ENCODE data around the gene KCMF1. TPM values are rescaled to one million over a fixed set of nuclear protein-coding genes. Genes with fewer than 3 reads are reported as not detected.
A peak's percentile ranks its signal among the peaks of the same experiment; 100 is the strongest.

KCMF1 gene
- total RNA-seq, 1 donor from 2014 or later, result 105 TPM

- no peak overlapping the region for H3K4me2 ChIP-seq (ENCODE audit: low read length)
- H3K9me3 Mint-ChIP-seq (ENCODE audit: unreplicated experiment), result peaks cover 4% of the 10 kb centered on the region
- no peak for TF ChIP-seq CTCF (IDR thresholded peaks at IDR 0.05; ENCODE audit: insufficient read depth, low read depth, low read length)
- no peak for TF ChIP-seq EZH2 (IDR thresholded peaks at IDR 0.05; ENCODE audit: insufficient read depth, low read length)
- H3K27me3 Mint-ChIP-seq (ENCODE audit: low read depth, unreplicated experiment), result no peaks in the 10 kb centered on the region
- no peaks in the 10 kb centered on the region for H3K4me1 ChIP-seq (ENCODE audit: insufficient read depth, low read length)
- FAIRE-seq (peak; percentile 41), DNase-seq (ENCODE audit: low read depth) (no peak)
- H3K9me3 ChIP-seq (ENCODE audit: insufficient read depth, low read depth, low read length), result no peaks in the 10 kb centered on the region
- H2AFZ ChIP-seq (ENCODE audit: low read depth, low read length), result no peak overlapping the region
- no peak overlapping the region for H3K9ac ChIP-seq (ENCODE audit: low read length)
- H3K27ac ChIP-seq (ENCODE audit: low read depth, low read length), result no peak overlapping the region
- H3K4me1 Mint-ChIP-seq (ENCODE audit: low read depth, unreplicated experiment), result peaks cover 41% of the 10 kb centered on the region
- H3K27ac Mint-ChIP-seq (ENCODE audit: unreplicated experiment), result no peak overlapping the region
- peaks cover 17% of the 10 kb centered on the region for H3K36me3 Mint-ChIP-seq (ENCODE audit: low read depth, unreplicated experiment)
- H3K4me3 Mint-ChIP-seq (ENCODE audit: unreplicated experiment), result no peak overlapping the region
- peaks cover 90% of the 10 kb centered on the region for H3K79me2 ChIP-seq (ENCODE audit: insufficient read depth, low read length)
- H3K36me3 ChIP-seq (ENCODE audit: insufficient read depth, low read length), result no peaks in the 10 kb centered on the region
- no peak overlapping the region for H3K4me3 ChIP-seq (ENCODE audit: insufficient read depth, low read depth, low read length)
- no peaks in the 10 kb centered on the region for H3K27me3 ChIP-seq (ENCODE audit: insufficient read depth, low read length)
- H4K20me1 ChIP-seq (ENCODE audit: insufficient read depth, low read length), result peaks cover 93% of the 10 kb centered on the region
Measured at GRCh38 chr2:85011098-85011497, 40.1 kb downstream of the KCMF1 start.

GRCh38 chr2:85011747-85012146 lies 40.8 kb downstream of the KCMF1 start:
- Histone ChIP-seq H3K4me3 (ENCODE audit: insufficient read depth, low read depth, low read length) (no peak overlapping the region), H3K9me3 (ENCODE audit: insufficient read depth, low read depth, low read length) (no peaks in the 10 kb centered on the region), H3K27me3 (ENCODE audit: insufficient read depth, low read length) (no peaks in the 10 kb centered on the region), H2AFZ (ENCODE audit: low read depth, low read length) (no peak overlapping the region), H3K36me3 (ENCODE audit: insufficient read depth, low read length) (no peaks in the 10 kb centered on the region), H3K79me2 (ENCODE audit: insufficient read depth, low read length) (peaks cover 92% of the 10 kb centered on the region), H4K20me1 (ENCODE audit: insufficient read depth, low read length) (peaks cover 88% of the 10 kb centered on the region), H3K4me2 (ENCODE audit: low read length) (no peak overlapping the region), H3K9ac (ENCODE audit: low read length) (no peak overlapping the region), H3K27ac (ENCODE audit: low read depth, low read length) (no peak overlapping the region), H3K4me1 (ENCODE audit: insufficient read depth, low read length) (no peaks in the 10 kb centered on the region)
- TF ChIP-seq EZH2 (IDR thresholded peaks at IDR 0.05; ENCODE audit: insufficient read depth, low read length) (no peak), CTCF (IDR thresholded peaks at IDR 0.05; ENCODE audit: insufficient read depth, low read depth, low read length) (no peak)
- peaks cover 4% of the 10 kb centered on the region for H3K9me3 Mint-ChIP-seq (ENCODE audit: unreplicated experiment)
- no peak overlapping the region for H3K4me3 Mint-ChIP-seq (ENCODE audit: unreplicated experiment)
- peaks cover 17% of the 10 kb centered on the region for H3K36me3 Mint-ChIP-seq (ENCODE audit: low read depth, unreplicated experiment)
- FAIRE-seq, result no peak
- no peak for DNase-seq (ENCODE audit: low read depth)
- H3K27me3 Mint-ChIP-seq (ENCODE audit: low read depth, unreplicated experiment), result no peaks in the 10 kb centered on the region
- peaks cover 44% of the 10 kb centered on the region for H3K4me1 Mint-ChIP-seq (ENCODE audit: low read depth, unreplicated experiment)
- H3K27ac Mint-ChIP-seq (ENCODE audit: unreplicated experiment), result no peak overlapping the region

GRCh38 chr2:85012431-85012830 lies 41.5 kb downstream of the KCMF1 start:
- Histone ChIP-seq H4K20me1 (ENCODE audit: insufficient read depth, low read length) (peaks cover 87% of the 10 kb centered on the region), H3K27me3 (ENCODE audit: insufficient read depth, low read length) (no peaks in the 10 kb centered on the region), H3K4me2 (ENCODE audit: low read length) (no peak overlapping the region), H3K9ac (ENCODE audit: low read length) (no peak overlapping the region), H2AFZ (ENCODE audit: low read depth, low read length) (no peak overlapping the region), H3K36me3 (ENCODE audit: insufficient read depth, low read length) (no peaks in the 10 kb centered on the region), H3K4me3 (ENCODE audit: insufficient read depth, low read depth, low read length) (no peak overlapping the region), H3K9me3 (ENCODE audit: insufficient read depth, low read depth, low read length) (no peaks in the 10 kb centered on the region), H3K79me2 (ENCODE audit: insufficient read depth, low read length) (peaks cover 90% of the 10 kb centered on the region), H3K27ac (ENCODE audit: low read depth, low read length) (no peak overlapping the region), H3K4me1 (ENCODE audit: insufficient read depth, low read length) (no peaks in the 10 kb centered on the region)
- Mint-ChIP-seq H3K27ac (ENCODE audit: unreplicated experiment) (no peak overlapping the region), H3K36me3 (ENCODE audit: low read depth, unreplicated experiment) (peaks cover 13% of the 10 kb centered on the region), H3K27me3 (ENCODE audit: low read depth, unreplicated experiment) (no peaks in the 10 kb centered on the region), H3K4me1 (ENCODE audit: low read depth, unreplicated experiment) (peaks cover 46% of the 10 kb centered on the region), H3K9me3 (ENCODE audit: unreplicated experiment) (peaks cover 4% of the 10 kb centered on the region), H3K4me3 (ENCODE audit: unreplicated experiment) (no peak overlapping the region)
- FAIRE-seq (no peak), DNase-seq (ENCODE audit: low read depth) (no peak)
- no peak for TF ChIP-seq EZH2 (IDR thresholded peaks at IDR 0.05; ENCODE audit: insufficient read depth, low read length)
- no peak for TF ChIP-seq CTCF (IDR thresholded peaks at IDR 0.05; ENCODE audit: insufficient read depth, low read depth, low read length)
